NOMO-1 treated with dmso at 0.1 percent for 144 hours (cell line): ENCODE measurements around the gene CD19.
"Not testable (repeated sequence)": the region's sequence is repeated elsewhere in the genome, so short reads cannot be mapped to it uniquely, and the experiment has no call there.

Experiments used
- DNase-seq: peaks from one replicate; lab custom pipeline; 2025; ENCODE audit not compliant: unreplicated experiment; lab: John Stamatoyannopoulos, UW

Gene CD19

DNA sequence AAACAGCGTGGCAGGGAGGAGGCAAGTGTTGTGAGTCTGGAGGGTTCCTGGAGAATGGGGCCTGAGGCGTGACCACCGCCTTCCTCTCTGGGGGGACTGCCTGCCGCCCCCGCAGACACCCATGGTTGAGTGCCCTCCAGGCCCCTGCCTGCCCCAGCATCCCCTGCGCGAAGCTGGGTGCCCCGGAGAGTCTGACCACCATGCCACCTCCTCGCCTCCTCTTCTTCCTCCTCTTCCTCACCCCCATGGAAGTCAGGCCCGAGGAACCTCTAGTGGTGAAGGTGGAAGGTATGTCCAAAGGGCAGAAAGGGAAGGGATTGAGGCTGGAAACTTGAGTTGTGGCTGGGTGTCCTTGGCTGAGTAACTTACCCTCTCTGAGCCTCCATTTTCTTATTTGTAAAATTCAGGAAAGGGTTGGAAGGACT lies at the start of gene CD19:
TSS of gene CD19 (plus strand) at position 171 of the 425 bp plus-strand sequence. CDS start at position 201, 30 bp downstream.
- DNase-seq = no peak

DNA sequence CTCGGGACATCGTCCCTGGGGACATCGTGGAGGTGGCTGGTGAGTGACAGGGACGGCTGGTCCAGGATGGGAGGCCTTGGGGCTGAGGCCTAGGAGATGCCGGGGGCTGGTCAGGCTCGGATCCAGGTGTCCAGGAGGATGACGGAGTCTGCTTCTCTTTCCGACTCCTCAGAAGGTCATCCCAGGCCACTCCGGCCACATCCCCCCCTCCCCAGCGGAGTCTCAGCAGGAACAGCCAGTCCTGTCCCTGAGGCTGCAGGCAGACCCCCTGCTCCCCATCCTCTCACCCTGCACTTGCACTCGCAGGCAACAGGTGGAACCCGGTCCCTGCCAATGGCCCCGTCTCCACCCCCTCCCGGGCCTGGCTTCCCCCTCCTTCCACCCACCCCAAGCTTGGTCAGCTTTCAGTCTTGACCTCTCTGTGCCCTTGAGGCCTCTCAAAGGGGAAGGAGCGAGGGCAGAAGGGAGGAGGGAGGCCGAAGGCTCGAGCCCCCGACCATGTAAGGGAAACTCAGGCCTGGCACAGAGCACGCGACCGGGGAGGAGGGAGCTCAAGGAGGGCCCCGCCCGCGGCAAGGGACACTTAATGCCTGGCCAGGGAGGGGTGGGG lies 49.1 kb upstream of the CD19 start:
- no peak for DNase-seq

DNA sequence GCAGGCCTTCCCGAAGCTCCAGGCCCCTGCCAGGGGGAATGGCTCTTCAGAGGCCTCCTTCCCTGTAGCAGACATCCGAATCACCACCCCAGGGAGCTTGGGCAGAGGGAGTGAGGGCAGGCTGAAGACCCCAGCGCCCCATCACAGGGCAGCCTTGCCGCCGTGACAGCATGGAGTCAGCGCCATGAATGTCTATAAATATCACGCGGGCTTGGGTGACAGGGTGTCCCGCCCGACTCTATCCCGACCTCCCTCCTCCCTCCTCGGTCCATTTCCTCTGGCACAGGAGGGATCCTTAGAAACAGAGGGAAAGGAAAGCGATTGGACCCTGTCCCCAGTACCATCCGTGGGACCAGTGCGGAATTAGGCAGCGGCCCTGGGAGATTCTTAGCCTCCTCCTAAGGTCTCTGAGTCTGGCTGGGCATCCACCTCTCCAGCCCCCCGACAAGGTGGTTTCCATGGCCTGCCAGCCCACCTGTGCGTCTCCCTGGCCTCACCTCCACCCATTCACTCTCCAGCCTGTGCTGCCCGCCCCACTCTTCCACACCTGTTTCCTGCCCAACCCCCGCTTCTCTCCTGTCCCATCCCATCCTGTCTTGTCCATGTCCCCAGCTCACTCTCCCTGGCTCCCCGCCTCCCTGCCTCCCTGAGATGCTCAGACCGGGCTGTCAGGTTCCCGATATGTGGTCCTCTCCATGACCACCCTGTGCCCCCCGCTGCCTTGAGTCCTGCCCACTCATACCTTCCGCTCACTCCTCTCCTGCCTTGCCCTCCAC lies 48.4 kb upstream of the CD19 start:
- DNase-seq = no peak

DNA sequence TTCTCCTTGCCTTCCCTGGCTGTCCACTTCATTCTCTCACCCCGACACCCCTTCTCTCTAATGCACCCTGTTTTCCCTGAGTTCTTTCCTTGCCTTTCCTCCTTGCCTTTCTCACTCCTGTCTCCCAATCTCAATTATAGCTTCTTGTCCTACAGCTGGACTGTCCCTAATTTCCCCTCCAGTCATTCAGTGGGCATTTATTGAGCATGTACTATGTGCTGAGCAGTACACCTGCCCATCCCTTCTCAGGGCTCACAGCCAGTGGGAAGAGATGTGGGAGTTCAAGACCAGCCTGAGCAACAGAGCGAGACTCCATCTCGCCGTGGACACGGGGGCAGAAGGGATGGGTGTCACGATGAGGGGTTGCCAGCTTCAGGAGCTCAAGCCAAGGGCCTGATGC lies 47.7 kb upstream of the CD19 start:
- no peak for DNase-seq

DNA sequence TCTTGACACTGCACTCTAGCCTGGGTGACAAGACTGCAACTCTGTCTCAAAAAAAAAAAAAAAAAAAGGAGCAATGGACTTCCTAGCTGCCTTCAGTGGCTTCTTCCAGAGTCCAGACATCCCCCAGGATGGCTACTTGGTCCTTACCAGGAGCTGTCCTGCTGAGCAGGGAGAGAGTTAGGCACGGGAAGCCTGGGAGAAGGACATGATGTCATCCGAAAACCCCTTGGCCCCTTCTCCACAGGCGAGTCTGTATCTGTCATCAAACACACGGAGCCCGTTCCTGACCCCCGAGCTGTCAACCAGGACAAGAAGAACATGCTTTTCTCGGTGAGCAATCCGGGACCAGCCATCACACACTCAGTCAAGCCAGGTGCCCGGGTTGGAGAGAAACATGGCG lies 44.8 kb upstream of the CD19 start:
- DNase-seq = no peak

DNA sequence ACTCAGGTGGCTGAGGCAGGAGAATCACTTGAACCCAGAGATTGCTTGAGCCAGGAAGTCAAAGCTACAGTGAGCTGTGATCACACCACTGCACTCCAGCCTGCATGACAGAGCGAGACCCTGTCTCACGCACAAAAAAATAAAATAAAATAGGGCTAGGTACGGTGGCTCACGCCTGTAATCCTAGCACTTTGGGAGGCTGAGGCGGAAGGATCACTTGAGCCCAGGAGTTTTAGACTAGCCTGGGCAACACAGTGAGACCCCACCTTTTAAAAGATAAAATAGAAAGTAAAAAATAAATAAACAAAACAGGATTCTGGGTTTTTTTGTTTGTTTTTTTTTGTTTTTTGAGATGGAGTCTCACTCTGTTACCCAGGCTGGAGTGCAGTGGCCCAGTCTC lies 41.4 kb upstream of the CD19 start:
- not testable (repeated sequence) for DNase-seq

DNA sequence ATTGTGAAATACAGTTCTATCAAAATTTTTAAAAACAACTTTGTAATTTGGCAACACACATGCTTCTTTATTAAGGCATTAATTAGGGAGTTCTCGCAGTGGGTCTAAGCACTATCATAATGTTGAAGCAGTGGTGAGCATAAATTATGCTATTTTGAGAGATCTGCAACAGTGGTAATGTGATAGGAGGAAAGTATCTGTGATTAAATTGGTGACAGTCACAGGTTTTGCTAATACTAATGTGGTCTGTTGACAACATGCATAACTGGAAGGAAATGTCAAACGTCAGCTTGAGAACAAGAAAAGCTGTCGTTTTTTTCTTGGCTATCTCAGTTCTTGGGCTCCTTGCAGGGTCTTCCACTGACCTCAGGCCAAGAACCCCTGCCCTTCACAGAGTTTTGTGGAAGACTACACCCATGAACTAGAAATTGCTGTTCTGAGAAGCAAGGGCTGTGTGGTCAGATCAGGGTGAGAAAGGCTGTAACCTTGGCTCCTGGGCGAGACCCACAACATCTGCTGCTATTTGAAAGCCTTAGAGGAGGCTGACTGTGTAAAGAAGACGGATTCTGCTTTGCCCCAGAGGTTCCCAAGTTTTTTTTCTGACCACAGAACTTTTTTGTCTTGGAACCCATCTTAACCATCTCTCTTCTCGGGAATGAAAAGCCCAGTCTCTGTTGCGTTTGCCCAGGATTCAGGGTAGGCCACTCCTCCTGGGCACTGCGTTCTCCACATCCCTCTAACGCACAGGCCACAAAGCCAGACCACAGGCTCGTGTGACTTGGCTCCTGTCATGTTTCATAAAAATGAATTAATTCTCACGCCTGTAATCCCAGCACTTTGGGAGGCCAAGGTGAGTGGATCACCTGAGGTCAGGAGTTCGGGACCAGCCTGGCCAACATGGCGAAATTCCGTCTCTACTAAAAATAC lies 39.5 kb upstream of the CD19 start:
- no peak for DNase-seq

DNA sequence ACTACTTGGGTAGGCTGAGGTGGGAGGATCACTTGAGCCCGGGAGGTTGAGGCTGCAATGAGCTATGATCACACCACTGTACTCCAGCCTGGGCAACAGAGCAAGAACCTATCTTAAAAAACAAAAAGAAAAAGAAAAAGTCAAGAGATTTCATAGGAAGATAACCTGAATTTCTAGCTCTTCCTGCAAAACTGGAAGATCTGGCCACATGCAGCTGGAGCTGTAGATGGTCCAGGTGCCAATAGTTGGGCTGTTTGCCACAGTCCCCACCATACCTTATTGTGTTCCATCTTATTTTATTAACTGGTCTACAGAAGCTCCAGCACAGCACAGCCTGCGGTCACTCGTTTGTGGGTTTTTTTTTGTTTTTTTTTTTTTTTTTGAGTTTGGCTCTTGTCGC lies 38.5 kb upstream of the CD19 start:
- no peak for DNase-seq

DNA sequence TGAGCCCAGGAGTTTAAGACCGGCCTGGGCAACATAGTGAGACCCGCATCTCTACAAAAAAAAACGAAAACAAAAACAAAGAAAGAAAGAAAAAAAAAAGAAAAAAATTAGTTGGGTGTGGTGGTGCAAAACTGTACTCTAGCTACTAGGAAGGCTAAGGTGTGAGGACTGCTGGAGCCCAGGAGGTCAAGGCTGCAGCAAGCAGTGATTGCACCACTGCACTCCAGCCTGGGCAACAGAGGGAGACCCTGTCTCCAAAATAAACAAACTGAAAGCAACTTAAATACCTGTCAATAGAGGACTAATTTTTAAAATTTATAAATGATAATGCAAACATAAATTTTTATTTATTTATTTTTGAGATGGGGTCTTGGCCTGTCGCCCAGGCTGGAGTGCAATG lies 36.2 kb upstream of the CD19 start:
- DNase-seq = no peak

DNA sequence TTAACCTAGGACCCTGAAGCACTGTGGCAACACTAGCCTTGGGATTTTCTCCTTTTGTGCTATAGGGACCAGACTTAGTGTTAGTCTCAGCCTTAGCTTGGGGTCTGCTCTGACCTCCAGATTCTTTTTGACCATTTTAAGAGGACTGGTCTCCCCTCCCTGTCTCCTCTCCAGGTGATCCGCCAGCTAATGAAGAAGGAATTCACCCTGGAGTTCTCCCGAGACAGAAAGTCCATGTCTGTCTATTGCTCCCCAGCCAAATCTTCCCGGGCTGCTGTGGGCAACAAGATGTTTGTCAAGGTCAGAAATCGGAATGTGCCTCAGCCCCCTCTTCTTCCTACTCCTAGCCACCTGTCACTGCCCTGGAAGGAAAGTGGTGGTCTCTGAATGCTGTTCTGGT lies 33.9 kb upstream of the CD19 start:
- no peak for DNase-seq

DNA sequence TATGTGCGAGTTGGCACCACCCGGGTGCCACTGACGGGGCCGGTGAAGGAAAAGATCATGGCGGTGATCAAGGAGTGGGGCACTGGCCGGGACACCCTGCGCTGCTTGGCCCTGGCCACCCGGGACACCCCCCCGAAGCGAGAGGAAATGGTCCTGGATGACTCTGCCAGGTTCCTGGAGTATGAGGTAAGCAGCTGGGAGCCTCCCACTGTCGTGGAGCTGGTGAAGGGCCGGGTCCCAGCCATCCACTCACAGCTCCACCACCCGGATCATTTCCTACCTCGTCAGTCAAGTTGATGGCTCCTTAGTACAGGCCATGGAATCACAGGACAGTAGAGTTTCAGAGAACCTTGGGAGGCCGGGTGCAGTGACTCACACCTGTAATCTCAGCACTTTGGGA lies 33.5 kb upstream of the CD19 start:
- DNase-seq = no peak

DNA sequence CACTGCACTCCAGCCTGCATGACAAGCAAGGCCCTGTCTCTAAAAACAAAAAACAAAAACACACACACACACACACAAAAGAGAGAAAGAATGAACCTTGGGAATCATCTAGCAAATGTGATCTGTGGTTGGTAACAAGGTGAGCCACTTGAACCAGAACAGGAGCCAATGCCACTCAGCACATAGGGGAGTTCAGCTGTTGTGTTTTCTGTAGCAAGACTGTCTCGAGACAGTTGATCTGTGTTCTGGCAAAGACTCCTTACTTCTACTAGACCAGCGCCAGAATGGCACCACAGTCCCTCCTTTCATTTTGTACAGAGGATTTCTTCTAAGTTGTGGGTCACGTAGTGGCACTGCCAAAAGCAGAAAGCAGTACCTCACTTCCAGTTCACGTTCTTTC lies 32.8 kb upstream of the CD19 start:
- no peak for DNase-seq

DNA sequence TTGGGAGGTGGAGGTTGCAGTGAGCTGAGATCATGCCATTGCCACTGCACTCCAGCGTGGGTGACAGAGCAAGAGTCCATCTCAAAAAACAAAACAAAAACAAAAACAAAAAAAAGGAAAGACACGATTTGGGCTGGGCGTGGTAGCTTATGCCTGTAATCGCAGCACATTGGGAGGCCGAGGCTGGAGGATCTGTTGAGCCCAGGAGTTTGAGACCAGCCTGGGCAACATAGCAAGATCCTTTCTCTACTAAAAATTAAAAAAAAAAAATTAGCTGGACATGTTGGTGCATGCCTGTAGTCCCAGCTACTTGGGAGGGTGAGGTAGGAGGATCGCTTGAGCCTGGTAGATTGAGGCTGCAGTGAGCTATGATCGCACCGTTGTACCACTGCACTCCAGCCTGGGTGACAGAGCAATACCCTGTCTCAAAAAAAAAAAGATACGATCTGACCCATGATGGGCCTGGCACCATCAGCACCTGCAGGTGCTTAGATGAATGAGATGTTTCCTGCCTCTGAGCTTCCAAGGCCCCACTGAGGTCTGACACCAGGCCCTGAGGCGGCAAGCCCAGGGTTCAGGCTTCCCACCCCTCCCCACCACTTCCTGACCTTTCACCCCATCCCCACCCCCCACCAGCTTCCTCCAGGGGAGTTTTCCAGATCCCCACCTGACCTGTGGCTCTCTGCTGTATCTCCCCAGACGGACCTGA lies 31.7 kb upstream of the CD19 start:
- no peak for DNase-seq

DNA sequence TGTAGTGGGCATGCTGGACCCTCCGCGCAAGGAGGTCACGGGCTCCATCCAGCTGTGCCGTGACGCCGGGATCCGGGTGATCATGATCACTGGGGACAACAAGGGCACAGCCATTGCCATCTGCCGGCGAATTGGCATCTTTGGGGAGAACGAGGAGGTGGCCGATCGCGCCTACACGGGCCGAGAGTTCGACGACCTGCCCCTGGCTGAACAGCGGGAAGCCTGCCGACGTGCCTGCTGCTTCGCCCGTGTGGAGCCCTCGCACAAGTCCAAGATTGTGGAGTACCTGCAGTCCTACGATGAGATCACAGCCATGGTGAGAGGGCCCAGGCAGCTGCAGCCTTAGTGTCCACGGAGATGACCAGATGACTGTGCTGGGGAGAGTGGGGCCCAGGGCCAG lies 31.2 kb upstream of the CD19 start:
- DNase-seq = no peak

DNA sequence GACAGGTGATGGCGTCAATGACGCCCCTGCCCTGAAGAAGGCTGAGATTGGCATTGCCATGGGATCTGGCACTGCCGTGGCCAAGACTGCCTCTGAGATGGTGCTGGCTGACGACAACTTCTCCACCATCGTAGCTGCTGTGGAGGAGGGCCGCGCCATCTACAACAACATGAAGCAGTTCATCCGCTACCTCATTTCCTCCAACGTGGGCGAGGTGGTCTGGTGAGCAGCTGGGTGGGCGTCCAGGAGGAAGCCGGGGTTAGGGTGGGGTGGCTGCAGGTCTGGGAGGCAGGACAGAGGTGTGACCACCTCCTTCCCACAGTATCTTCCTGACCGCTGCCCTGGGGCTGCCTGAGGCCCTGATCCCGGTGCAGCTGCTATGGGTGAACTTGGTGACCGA lies 29.9 kb upstream of the CD19 start:
- no peak for DNase-seq

DNA sequence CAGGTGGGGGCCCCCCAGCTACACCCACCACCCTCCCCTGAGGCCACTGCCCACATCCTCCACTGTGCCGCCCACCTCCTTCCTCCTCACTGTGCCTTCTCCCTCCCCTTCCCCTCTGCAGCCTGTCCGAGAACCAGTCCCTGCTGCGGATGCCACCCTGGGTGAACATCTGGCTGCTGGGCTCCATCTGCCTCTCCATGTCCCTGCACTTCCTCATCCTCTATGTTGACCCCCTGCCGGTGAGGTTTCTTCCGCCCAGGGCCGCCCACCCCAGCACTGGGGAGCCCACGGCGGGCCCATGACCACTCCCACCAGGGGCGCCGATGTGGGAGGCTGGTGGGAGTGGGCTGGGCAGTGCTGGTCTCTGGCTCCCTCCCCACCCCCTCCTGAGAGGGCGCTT lies 28.9 kb upstream of the CD19 start:
- no peak for DNase-seq

DNA sequence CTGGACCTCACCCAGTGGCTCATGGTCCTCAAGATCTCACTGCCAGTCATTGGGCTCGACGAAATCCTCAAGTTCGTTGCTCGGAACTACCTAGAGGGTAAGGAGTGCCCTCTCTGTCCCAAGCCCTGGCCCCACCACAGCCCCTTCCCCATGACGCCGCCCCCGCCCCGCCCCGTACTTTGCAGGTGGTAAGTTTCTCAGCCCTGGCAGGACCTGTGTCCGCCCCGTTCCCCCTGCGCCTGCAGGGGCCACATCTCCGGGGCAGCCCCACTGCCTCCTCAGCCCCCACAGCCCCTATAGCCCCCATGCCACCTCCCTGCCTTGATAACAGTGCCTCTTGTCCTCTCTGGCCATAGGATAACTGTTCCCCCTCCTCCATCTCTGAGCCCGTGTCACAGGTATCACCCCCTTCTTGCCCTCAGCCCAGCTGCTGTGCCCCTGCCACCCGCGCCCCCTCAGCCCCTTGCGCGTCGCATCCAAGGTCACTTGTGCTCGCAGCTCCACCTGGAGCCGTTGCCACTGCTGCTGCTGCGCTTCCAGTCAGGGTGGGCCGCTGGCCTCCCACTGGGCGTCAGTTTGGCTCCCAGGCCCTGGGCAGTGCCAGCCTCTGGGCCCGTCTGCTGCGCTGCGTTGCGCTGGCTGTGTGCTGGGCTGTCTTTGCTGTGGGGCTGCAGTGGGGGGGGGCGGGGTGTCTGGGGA lies 28.3 kb upstream of the CD19 start:
- DNase-seq = no peak

DNA sequence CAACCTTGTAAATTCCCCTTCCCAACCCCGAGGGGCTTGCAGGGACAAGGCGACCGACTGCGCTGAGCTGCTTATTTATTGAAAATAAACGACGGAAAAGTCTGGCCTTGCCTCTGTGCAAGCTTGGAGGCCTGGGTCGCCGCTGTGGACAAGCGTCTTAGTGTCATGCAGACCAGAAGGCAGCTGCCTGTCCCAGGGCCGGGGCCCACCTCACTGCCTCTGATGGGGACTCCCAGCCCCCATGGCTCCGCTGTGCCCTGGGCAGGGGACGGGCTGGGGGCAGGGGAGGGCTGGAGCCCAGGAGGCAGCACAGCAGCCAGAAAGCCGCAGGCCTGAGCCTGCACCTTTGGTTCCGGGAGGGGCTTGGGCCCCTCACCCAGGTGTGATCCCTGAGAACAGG lies 27.4 kb upstream of the CD19 start:
- DNase-seq = no peak

DNA sequence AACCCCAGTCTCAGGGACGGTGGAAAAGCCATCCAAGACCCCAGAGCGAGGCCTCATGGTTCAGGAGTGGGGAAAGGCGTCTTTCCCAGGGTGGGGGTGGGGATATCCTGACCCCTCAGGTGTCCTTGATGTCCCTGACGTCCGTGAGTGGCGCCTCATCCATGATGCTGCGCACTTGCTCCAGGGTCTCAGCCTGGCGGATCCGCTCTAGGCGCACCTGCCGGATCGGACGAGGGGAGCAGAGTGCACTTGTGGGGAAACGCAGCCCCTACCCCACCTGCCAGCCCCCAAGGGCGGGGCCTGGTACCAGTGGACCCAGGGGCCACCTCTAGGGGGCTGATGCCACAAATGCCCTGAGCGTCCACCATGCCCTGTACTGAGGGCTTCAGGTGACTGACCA lies 26.9 kb upstream of the CD19 start:
- DNase-seq = no peak

DNA sequence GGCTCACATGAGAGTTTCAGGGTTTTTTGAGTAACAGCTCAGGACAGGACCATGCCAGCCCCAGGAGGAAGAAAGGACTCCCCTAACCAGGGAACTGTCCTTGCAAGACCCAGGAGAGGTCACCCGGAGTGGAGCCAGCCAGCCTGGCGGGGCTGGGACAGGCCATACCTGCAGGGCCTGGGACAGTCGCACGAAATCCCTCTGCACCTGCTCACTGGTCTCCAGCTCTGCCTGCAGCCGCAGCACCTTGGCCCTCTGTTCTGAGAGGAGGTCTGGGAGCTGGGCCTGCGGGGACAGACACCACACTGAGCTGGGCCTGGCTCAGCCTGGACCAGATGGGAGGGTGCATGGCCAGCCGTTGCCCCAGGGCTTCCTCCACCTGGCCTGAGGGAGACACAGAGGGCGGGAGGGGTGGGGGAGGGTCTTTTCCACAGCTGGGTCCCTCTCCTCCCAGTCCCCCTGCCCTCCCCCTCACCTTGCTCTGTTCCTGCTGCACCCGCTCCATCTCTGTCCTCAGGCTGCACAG lies 26.5 kb upstream of the CD19 start:
- DNase-seq = no peak
